HG02840 (cell line): ENCODE results near the gene PLSCR1.
"Not testable (repeated sequence)": the region's sequence is repeated elsewhere in the genome, so short reads cannot be mapped to it uniquely, and the experiment has no call there.

Experiments used
- ATAC-seq: cut with Tn5 transposase; IDR thresholded peaks from one replicate; pipeline ENCODE4 v1.9.1; 2021; ENCODE audit warnings: mild to moderate bottlenecking, moderate library complexity, moderate number of reproducible peaks; ENCODE audit not compliant: unreplicated experiment, low FRiP score

The PLSCR1 gene

DNA sequence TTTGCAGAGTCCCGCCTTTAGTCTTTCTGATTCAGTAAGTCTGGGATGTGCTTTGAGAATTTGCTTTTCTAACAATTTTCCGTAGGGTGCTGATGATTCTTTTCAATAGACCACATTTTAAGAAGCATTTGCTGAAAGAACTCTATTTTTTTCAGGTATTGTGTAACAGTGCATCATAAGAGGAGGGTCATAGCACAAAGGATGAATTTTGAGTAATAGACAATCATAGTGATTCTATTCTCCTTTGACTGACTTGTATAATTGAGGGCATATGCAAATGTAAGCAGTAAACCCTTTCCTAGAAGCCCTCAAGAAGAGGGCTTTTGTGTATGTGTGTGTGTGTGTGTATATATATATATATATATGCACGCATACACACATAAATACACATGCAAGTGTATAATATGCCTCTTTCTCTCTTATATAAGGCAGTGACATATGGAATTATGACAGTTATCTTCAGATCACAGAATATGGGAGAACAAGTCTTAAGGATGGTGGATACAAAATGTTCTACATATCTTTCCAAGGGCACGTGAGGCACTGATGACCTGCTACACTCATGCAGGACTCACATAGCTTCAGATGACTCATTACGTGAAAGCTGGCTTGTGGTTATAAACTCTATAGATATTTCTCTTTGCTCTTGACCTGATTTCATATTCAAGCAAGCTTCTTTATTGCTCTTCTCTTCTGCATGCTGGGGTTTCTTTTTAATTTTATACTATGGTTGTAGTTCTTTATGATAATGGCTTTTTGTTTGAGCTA, 6.5 kb upstream of the PLSCR1 start:
- ATAC-seq = peak; percentile 87

DNA sequence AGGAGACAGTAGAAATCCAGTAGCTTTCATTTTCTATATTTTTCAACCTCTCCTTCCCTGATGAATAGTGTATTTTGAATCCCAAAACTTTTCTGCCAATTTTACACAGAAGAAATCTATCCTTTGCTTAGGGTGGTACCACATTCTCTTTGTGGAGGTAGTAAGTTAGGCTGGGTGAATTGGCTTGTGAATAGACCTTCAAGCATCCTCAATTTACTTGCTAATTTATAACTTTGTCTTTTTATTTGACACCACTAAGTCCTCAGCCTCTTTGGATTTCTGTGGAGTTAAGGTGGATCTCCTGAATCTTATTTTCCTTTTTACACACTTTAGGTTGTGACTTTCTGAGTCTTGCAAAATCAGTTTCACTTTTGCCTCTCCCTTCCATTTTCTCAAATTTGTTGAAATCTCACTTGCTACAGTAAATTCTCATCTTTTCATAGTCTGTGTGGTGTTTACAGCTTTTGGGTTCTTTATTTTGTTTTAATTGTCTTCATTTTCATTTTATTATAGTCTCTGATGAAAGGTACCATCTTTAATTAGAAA, 5.7 kb upstream of the PLSCR1 start:
- no peak for ATAC-seq

DNA sequence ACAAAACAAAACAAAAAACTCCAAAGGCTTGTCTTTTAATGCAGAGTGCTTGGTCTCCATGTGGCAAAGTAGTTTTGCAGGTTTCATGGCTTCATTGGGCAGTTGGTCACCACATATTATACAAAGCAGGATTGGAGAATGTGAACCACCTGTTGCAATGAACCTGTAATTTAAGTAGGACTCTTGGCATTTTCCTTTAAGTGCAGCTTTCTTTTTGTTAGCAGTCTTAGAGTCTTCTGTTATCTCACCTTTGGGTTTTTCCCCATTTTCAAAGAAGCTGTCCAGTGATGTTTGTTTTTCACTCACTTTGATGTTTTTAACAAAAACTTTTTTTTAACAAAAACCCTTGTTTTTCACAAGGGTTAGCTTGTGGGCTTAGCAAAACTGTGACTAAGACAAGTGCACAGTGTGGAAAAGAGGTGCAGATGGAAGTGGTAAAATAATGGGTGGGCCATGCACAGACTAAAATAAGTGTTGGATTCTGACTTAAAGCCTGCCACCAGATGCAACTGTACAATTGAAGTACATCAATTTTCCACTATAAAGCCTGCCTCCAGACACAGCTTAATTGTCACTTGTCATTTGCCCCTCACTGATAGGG, 2.9 kb upstream of the PLSCR1 start:
- ATAC-seq = no peak

DNA sequence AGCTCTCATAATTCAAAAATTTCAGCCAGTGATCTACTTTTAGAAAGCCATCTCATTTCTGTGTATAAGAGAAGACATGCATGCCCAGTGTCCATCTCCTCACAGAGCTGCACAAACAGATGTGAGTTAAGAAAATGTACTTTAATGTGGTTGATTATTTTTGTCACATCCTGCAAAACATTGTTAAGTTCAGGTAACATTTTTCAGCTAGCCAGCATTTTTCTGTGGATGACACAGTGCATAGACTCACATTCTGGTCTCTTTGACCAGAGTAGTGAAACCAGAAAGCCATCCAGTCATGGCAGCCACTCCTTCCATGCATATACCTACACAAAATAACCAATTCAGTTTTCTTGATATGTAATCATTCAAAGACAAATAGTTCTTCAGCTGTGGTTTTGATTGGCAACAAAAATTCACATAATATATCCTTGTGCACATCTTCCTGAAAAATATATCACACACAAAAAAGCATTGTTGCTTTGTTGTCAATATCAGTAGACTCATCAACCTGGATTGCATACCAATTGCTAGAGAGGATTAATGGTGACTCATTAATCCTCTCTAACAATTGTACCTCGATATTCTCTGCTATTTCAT, 2.1 kb upstream of the PLSCR1 start:
- no peak for ATAC-seq

DNA sequence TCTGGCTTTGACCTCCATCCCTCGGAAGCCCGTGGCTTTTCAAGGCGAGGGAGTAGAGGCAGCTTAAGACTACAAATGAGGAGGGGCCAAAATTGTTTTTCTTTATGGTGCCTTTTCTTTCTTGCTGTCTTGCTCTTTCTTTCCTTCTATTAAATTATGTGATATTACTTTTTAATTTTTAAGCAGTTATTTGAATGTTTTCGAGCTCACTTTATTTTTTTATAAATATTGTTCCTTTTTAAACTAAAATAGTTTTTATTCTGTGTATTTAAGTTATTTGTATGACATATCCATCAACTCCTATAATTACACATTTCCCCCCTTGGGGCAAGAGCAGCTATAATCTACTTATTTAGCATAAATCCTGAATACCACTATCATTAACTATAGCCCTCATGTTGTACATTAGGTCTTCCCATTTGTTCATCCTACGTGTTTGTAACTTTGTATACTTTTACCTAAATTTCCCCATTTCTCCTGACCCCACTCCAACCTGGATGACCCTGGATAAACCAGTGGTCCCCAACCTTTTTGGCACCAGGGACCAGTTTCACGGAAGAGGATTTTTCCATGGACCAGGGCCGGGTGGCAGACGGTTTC, 622 bp upstream of the PLSCR1 start:
- ATAC-seq = no peak

DNA sequence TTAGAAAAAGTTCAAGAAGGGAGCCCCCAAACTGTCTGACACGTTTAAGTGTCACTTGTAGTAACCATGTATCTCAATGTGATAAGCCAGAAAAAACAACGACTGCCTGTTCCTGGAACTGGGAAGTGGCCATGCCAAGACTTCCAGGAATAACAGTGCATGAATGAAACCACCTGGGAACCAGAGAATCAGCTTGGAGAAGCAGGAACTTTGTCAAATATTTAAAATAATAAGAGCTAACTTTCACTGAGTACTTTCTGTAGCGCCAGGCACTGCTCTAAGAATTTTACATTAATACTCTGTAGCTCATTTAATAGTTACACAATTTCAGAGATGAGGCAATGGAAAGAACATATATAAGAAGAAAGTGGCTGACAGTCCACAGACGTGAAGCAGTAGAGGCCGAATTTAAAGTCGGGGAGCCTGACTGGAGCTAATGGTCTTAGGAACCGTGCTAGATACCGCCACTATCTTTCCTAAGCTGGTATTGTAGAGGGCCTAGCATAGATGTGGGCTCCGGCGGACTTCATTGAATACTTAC, 876 bp downstream of the PLSCR1 start:
- peak; percentile 6 for ATAC-seq

DNA sequence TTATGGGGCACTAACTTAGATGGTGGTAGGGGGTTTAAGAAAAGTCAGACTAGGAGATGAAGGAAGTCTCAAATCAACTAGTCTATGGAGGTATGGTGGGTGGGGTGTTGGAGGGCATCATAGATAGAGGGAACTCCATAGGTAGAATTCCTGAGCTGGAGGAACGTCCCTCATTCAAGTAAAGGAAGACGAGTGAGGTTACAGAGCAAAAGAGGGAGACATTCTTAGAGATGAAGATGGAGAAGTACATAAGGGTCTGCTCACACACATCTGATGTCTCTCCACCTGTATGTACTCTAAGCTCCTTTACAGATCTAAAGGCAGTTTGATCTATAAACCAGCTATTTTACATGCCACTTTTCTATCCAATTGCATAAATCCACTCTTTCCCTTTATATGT, 1.4 kb downstream of the PLSCR1 start:
- no peak for ATAC-seq

DNA sequence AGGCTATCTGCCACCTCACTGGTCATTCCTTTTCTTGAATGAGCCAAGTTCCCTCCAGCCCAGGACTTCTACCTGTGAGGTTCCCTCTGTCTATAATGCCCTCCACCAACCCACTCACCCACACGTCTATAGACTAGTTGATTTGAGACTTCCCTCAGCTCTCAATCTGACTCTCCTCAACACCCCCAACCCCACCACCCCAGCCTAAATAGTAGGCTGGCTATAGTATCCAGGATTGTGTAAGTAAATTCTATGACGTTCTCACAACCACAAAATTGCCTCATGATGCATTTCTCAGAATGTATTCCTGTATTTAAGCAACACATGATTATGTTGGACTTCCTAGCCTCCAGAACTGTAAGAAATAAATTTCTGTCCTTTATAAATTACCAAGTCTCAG, 2.2 kb downstream of the PLSCR1 start:
- no peak for ATAC-seq

DNA sequence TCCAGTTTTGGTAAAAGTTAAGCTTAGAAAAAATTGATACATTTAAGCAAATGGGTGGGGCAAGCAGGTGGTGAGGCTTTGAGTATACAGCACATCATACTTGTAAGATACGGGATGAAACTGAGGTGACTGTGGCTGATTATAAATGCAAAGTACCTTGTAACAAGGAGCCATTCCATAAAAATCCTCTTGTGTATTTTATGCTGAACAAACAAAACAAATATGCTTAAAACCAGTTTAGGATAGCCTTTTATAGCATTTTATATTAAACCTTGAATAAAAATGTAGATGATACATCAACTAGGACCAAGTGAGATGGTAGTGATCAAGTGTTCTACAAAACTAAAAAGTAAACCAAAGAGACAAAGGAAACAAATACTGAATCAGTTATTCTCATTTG, 3.4 kb downstream of the PLSCR1 start:
- ATAC-seq = no peak

DNA sequence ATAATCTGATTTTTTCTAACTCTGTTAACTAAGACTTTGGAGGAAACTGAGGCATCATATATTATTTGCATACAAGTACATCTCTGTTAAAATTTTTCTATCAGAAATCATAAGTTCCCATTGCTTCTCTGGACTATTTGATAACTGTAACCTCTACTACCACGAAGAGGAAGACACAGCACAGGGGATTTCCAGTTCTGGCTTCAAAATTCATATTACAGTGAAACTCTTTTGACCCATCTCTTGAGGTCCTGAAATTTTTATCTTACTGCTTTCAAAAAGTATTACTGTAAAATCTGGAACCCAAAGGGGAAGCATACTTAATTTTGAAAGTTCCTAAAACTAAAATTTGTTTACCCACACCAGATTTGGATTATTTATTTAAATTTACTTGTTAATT, 4.2 kb downstream of the PLSCR1 start:
- no peak for ATAC-seq

DNA sequence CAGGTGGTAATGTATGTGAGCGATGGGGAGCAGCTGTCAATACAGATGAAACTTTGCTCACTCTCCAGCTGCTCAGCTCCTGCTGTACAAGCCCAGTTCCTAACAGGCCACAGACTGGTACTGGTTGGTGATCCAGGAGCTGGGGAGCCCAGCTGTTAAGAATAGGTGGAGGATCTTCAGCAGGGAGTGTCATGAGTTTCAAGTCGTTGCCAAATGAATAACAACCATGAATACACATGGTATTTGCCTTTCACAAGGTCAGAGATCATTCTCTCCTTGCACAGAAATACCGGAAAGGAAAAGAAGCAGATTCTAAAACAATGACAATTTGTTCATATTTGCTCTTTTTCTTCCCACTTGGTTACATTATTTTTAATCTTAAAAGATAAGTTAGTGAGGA, 5.1 kb downstream of the PLSCR1 start:
- no peak for ATAC-seq

DNA sequence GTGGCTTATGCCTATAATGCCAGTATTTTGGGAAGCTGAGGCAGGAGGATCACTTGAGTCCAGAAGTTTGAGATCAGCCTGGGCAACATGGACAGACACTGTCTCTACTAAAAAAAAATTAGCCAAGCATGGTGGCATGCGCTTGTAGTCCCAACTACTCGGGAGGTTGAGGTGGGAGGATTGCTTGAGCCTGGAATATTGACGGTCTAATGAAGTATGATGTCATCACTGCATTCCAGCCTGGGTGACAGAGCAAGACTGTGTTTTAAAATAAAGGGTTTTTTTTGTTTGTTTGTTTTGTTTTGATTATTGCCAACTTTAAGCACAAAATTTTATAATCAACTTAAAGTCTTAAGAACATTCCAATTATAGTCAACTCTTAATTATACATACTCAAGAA, 6.8 kb downstream of the PLSCR1 start:
- no peak for ATAC-seq

DNA sequence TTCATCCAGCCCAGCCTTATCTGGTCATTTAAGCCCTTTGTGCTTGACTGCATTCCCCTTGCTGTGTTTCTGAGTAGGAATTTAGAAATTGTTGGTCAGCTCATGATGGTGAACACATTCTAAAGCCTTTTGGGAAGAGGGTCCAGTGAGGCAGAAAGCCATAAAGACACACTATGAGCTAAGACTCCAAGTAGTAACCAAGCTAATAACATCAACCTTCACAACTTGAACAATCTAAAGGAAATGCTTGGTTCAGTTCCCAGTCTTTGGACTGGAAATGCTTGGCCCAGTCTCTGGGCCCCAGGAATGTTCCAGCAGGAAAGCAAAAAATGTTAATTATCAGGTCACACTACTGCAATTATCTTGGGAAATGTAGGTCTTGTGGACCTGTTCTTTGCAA, 7.7 kb downstream of the PLSCR1 start:
- ATAC-seq = no peak

DNA sequence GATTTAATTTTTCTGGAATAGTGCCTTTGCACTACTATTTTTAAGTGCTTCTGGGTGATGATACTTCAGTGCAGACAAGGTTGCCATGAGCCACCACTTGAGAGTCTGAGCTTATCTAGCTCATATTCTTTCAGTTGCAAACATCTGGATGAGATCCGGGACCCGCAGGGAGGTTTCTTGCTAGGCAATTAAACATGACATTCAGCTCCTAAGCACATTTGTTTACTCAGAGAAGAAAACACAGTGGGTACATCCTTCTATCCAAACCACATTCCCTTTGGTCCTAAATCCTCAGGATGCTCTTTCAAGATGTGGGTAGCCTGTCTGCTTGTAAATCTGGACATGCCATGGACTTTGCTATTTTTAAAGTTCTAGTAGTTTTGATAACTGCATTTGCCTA, 12.0 kb downstream of the PLSCR1 start:
- ATAC-seq = no peak

DNA sequence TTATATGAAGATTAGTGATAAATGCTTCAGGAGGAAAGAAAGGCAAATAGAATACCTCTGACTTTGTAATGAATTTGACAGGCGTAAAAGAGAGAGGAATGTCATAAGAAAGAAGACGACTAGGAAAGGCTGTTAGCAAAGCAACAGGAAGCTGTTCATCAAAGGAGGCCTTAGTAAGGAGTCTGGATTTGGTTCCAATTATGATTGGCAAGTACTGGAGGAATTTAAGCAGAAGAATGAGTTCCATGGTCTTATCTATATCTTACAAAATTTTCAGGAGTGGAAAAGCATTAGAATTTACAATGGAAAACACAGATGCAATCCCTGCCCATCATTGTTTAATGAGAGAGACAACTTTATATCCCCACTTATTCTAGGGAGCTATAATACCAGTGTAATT, 13.8 kb downstream of the PLSCR1 start:
- no peak for ATAC-seq

DNA sequence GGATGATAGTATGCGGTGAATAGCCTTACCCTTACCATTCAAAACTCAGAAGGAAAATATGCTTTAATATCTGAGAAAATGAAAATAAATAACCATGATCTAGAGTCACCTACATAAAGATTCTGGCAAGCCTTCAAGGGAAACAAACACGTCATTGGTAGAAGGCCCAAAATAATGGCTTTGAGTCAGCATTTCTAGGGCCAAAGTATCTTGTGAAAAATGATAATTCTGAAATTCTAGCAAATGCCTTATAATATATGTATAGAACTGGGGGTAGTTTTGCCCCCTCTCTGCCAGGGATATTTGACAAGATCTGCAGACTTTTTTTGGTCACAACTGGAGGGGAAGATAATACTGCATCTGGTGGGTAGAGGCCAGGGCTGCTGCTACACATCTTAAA, 15.4 kb downstream of the PLSCR1 start:
- ATAC-seq = no peak

DNA sequence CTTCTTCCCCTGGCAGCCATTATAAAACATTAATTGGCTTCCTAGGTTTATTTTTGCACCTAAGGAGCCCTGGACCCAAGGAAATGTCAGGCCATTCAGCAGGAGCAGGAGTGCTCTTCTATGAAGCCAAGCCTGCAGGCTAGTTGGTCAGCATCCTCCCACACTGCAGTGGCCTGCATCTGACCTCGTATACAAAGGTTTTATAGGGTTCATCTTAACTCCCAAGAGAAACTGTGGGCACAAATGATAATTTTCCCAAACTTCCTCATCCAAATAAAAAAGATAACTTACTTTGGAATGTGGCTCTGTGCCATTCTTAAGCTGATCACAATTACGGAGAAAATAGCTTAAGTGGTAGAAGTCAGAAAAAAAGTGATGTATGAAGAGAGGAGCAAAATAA, 19.4 kb downstream of the PLSCR1 start:
- no peak for ATAC-seq

DNA sequence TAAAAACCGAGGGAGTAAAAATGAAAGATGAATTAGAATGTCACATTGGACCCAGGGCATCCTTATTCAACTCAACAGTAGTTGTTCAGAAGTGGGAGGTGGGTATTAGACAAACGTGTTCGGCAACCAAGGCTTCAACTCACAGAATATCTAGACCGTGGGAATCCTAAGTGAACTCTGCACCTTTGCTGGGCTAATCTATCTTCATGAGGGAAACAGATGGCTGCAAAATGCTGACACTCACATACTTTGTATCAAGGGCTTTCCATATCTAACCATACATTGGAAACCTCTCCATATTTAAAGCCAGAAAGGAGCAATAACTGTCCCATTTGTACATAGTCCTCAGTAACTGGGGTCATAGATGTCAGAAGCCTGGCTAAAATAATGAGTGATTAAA, 20.9 kb downstream of the PLSCR1 start:
- no peak for ATAC-seq

DNA sequence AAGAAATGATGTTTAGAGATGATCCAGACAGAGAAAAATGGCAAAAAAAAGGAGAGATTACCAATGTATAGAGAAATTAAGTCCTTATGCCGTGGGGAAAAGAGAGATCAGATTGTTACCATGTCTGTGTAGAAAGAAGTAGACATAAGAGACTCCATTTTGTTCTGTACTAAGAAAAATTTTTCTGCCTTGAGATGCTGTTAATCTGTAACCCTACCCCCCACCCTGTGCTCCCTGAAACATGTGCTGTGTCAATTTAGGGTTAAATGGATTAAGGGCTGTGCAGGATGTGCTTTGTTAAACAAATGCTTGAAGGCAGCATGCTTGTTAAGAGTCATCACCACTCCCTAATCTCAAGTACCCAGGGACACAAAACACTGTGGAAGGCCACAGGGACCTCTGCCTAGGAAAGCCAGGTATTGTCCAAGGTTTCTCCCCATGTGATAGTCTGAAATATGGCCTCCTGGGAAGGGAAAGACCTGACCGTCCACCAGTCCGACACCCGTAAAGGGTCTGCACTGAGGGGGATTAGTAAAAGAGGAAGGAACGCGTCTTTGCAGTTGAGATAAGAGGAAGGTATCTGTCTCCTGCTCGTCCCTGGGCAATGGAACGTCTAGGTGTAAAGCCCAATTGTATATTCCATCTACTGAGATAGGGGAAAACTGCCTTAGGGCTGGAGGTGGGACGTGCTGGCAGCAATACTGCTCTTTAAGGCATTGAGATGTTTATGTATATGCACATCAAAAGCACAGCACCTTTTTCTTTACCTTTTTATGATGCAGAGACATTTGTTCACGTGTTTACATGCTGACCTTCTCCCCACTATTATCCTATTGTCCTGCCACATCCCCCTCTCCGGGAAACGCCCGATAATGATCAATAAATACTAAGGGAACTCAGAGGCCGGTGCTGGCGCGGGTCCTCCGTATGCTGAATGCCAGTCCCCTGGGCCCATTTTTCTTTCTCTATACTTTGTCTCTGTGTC, 21.9 kb downstream of the PLSCR1 start:
- ATAC-seq = not testable (repeated sequence)

DNA sequence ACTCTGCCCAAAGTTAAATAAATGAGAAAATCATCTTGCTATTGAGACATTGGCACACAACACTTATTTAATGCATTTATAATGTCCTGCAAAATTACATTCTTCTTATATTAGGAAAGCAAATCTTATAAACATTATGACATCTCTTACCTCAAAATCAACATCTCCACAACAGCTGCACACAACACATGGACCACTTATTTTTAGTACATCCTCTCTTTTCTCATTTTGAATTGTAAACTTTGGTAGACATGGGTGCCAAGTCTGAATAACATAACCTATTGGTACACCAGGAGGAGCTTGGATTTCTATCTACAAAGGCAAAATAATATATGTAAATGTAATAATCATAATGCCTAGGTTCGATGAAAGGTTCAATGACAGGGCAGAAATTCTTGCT, 23.0 kb downstream of the PLSCR1 start:
- ATAC-seq = no peak
